GM21515 (cell line): ENCODE measurements around the gene CDH18.

Source experiments
- ATAC-seq: cut with Tn5 transposase; IDR thresholded peaks from one replicate; pipeline ENCODE4 v1.9.1; 2021; ENCODE audit not compliant: unreplicated experiment

CDH18 gene

DNA sequence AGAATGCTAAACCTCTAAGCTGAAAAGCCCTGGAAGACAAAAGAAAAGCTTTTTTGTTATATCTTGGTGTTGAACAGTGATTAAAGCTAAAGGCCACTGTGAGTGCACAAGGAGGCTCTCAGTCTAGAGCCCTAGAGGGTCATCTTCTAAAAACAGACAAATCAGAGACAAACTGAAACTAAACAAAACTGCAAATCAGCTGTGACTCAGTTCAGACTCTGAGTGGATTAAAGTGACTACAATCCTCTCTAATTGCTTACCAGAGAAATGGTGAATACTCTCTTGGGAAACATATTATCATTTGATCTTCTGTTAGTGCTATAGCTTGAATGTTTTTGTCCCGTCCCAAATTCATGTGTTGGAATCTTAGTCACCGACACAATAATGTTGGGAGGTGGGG, 491.9 kb downstream of the CDH18 start:
- no peak for ATAC-seq

DNA sequence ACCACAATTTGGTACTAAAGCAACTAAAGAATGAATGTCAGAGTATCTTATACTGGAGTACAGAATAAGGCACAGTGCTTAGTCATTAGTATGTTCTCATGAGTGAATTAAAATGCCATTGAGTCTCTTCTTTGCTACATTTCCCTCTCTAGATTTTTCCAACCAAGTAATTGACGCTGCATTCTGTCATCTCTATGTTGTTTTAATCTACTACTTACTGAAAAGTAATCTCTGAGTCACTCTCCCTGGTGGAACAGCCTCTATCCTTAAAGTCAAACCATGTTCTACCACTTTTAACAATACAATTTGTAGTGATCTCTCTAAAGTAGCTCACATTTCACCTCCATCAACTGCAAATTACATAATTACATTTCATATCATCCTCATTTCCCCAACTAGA, 495.1 kb downstream of the CDH18 start:
- ATAC-seq: no peak

GRCh38 chr5:19488786-19489185, 499.2 kb downstream of the CDH18 start:
- no peak for ATAC-seq

DNA sequence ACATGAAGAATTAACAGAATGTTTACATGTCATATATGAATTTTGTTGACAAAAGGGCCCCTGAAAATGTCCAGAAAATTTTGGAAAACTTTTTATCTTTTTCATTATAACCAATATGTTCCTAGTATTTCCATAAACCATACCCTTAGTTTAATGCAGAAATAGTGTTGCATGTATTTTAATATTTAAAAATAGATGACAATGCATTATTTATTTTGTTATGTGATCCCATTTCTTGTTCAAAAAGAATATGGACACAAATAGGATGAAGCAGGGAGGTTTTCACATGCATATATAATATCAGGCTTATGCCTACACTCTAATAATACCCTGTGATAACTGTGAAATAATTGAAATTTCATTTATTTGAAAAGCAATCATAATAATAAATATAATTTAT, 500.5 kb downstream of the CDH18 start:
- no peak for ATAC-seq

- no peak for ATAC-seq
These were observed 508.4 kb downstream of the CDH18 start for GRCh38 chr5:19479562-19479961.

- no peak for ATAC-seq
These were observed 526.0 kb downstream of the CDH18 start for GRCh38 chr5:19462019-19462418.

GRCh38 chr5:19424506-19424905, 563.5 kb downstream of the CDH18 start:
- ATAC-seq: no peak
